Ammon's horn (tissue), 1 donor: ENCODE measurements around the gene ASCC1.

Source experiments
- DNase-seq: peaks from one replicate; pipeline ENCODE4 v3.0.0-alpha.2; 2016; ENCODE audit warnings: low spot score

ASCC1 gene

DNA sequence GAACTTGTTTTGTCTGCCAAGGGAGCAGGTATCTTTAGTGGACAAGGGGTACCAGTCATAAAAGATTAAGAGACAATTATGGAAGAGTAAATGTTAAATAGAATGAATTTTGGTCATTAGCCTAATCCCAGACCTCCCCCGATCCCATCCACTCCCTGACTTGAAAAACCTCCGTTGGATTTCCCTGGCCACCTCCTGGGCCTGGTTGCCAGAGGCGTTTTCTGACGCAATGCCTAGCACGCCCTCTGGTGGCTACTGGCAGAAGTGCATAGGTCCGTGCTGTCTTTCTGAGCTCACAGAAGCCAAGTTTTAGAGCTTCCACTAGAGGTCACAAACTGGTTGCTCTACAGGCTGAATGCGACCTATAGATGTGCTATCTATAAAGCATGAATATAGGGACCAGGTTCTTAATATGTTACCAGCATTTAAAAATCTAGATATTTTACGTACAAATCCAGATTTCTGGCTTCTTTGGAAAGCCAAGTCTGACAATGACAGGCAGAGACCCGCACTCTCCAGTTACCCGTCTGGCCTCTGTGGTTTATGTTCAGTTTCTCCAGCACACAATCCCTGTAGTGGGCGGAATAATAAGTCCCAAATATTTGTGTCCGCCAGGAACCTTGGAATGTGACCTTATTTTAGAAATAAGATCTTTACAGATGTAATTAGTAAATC, 167.5 kb downstream of the ASCC1 start:
- peak; percentile 97 for DNase-seq
